Mesodermal cell (in vitro differentiated cells): ENCODE data around the gene FAM124A.

ENCODE experiments used
- H3K27ac ChIP-seq: 2 replicates; pipeline ENCODE4 v1.7.0; 2013; ENCODE audit warnings: mild to moderate bottlenecking, low read depth, low read length, moderate library complexity; ENCODE audit not compliant: severe bottlenecking
- H3K36me3 ChIP-seq: 2 replicates; pipeline ENCODE4 v1.7.1; 2013; ENCODE audit warnings: mild to moderate bottlenecking, low read length, moderate library complexity; ENCODE audit not compliant: control insufficient read depth, insufficient read depth
- H3K4me1 ChIP-seq: one replicate; pipeline ENCODE4 v1.7.1; 2013; ENCODE audit warnings: mild to moderate bottlenecking, low read length; ENCODE audit not compliant: insufficient read depth, control insufficient read depth, poor library complexity, severe bottlenecking
- H3K4me3 ChIP-seq: 2 replicates; pipeline ENCODE4 v1.7.0; 2013; ENCODE audit warnings: low read length, control low read depth, mild to moderate bottlenecking; ENCODE audit not compliant: insufficient read depth, poor library complexity, severe bottlenecking; ENCODE audit errors: extremely low read depth
- H3K9me3 ChIP-seq: 2 replicates; pipeline ENCODE4 v1.7.1; 2013; ENCODE audit warnings: mild to moderate bottlenecking, low read length, moderate library complexity; ENCODE audit not compliant: control insufficient read depth
- WGBS, 2 experiments: methylation state at CpG; one replicate each; pipeline ENCODE4 v1.1.5; 2013; ENCODE audit warnings: missing lambda C conversion rate in 2 of 2; ENCODE audit not compliant: insufficient coverage in 2 of 2; 5-methylcytosine and 5-hydroxymethylcytosine counted together

Gene FAM124A

DNA sequence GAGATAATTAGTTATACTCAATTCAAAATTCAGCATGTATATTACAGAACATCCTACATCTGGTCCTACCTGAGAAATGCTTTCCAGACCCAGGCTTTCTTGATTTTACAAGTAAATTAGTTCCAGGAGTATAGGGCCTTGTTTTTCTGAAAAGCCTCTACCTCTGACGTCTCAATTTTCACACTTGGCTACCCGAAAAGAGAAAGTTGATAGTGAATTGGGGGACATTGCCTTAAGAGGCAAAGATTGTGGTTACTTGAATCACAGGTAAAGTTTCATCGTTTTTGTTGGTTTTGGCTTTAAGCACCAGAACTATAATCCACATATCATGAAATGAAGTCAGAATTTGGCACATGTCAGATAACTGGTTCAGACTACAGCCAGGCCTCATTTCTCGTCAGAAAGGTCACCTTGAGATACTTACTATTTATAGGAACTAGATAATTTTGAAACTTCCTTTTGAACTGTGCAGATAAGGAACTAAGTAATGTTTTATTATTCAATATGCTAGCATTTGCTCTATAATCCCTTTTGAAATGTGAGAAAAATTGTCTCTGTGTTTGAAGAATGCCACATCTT is 30.8 kb downstream of the FAM124A start:
- H3K27ac ChIP-seq, result no peak overlapping the region
- H3K4me1 ChIP-seq, result no peaks in the 10 kb centered on the region
- 50% methylated on average over 1 of the region's 4 CpGs; no CpG with 5 or more reads in 1 of the 2 experiments for WGBS, 2 experiments
- H3K9me3 ChIP-seq, result no peaks in the 10 kb centered on the region
- no peaks in the 10 kb centered on the region for H3K36me3 ChIP-seq
- no peak overlapping the region for H3K4me3 ChIP-seq

DNA sequence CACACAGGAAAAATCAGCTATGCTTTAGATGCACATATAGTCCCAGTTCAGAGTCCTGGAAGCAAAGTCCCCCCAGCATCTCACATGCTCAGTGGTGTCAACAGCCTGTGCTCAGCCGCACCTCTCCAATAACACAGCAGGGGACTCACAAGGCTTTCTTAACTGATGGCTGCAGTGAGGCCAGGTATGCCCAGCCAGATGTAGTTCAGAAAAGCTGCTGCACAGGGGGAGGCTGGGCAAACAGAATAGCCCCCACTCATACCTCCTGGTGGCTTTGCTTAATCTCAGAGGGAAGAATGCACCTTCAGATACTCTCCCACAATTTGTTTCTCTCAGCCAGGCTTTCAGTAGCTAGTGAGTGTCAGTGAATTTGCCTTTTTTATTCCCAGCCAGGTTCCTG is 33.4 kb downstream of the FAM124A start:
- Histone ChIP-seq H3K36me3 (no peaks in the 10 kb centered on the region), H3K9me3 (no peaks in the 10 kb centered on the region), H3K4me3 (no peak overlapping the region), H3K27ac (no peak overlapping the region), H3K4me1 (no peaks in the 10 kb centered on the region)
- WGBS, 2 experiments, result 67% methylated on average over 1 of the region's 1 CpG; no CpG with 5 or more reads in 1 of the 2 experiments

DNA sequence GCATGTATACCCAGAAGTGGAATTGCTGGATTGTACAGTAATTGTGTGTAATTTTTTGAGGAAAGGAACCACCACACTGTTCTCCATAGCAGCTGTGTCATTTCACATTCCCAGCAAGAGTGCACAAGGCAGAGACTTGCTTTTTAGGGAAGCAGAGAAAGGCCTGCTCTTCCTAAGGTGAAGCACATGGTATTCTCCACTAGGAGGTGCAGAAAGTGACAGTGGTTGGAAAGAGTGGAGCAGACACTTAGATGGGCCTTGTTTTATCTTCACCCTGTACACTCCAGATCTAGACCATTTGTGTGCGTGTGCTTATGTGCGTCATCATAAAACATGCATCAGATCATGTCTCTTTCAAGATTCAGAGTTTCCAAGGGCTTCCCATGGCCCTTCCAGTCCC is 35.0 kb downstream of the FAM124A start:
- WGBS, 2 experiments, result 94 to 96% methylated on average over 2 of the region's 2 CpGs
- Histone ChIP-seq H3K27ac (no peak overlapping the region), H3K36me3 (no peaks in the 10 kb centered on the region), H3K9me3 (no peaks in the 10 kb centered on the region), H3K4me3 (no peak overlapping the region), H3K4me1 (no peaks in the 10 kb centered on the region)

DNA sequence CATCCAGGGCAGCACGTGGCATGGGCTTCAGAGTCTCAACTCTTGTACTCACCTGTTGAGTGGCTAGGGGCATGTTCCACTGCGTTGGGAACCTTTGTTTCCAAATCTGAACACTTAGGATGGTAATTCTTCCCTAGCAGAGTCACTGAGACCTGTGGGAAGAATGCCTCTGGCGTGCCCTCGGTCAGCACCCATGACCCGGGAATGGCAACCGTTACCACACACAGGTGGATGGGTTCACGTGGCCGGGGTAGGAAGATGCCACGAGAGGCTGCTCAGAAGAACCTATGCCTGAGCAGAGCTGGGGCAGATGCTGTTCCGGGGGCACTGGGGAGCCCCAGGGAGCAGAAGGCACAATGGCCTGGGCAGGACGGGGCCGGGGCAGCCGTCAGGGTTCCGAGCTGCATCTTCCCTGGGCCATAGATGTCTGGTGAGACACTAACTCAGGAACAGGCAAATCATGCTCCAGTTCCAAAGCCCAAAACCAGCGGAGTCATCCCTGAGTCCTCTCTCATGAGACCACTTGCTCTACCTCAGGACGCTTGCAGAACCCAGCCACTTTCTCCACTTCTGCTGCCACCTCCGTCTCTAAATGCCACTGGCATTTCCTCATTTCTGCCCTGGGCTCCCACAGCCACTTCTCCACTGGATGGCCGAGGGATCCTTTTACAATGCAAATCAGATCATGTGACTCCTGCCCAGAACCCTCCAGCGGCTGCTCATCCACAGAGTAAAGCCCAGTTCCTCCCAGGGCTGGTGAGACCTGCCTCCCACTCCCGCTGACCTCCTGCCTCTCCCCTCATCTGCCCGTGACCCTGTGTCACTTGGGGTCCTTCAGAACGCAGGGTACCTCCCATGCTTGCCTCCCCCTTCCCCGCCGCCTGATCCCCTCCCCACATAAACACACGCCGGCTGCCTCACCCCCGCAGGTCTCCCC is 36.7 kb downstream of the FAM124A start:
- no peak overlapping the region for H3K27ac ChIP-seq
- 82 to 84% methylated on average over 19 to 27 of the region's 27 CpGs for WGBS, 2 experiments

DNA sequence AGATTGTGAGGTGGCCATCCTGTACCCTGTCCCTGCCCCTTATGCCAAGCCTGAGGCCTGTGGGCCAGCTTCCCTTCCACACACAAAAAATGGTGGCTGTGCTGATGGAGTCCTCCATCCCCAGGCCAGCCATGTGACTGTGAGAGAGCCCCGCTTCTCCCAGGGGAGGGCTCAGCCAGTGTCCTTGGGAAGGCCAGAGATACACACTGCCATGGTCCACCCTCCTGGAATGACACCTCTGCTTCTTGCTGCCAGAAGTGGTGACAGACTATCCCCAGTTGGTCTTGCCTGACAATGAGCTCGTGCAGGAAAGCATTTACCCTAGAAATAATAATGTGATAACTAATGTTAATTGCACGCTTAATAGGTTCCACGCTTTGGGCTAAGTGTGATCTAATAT is 38.0 kb downstream of the FAM124A start:
- no peaks in the 10 kb centered on the region for H3K4me1 ChIP-seq
- no peaks in the 10 kb centered on the region for H3K36me3 ChIP-seq
- no peak overlapping the region for H3K4me3 ChIP-seq
- no peaks in the 10 kb centered on the region for H3K9me3 ChIP-seq
- 75 to 100% methylated on average over 1 of the region's 4 CpGs for WGBS, 2 experiments
- no peak overlapping the region for H3K27ac ChIP-seq

More for the DNA sequence above, 36.7 kb downstream of the FAM124A start:
- Histone ChIP-seq H3K9me3 (no peaks in the 10 kb centered on the region), H3K4me1 (no peaks in the 10 kb centered on the region), H3K4me3 (no peak overlapping the region), H3K36me3 (no peaks in the 10 kb centered on the region)

DNA sequence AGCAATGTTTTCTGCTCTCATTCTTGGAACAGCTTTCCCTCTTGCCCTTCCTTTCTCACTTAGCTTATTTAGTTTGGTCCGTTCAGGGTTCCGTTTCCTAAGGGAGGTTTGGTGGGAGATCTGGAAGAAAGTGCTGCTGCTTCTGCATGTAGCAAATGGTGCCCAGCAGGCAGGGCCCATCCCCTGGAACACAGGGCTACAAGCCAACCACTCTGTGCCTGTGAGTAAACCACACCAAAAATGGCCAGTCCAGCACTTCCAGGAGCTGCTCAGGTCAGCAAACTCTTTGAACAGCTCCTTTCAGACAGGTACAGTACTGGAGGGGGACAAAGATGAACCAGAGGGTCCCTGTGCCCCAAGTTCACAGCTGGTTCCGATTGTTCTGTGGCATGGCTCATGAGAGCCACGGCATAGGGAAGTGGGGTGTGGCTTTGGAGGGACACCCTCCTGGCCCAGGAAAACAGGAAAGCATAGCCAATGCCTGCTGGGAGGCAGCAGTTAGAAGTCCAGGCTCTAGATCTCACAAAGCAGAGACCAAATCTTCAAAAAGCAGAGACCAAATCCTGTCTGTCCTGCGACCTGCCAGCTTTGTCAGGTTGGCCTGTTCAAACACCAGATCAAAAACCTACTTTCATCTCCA is 39.5 kb downstream of the FAM124A start:
- Histone ChIP-seq H3K4me3 (no peak overlapping the region), H3K4me1 (no peaks in the 10 kb centered on the region), H3K27ac (no peak overlapping the region), H3K9me3 (no peaks in the 10 kb centered on the region), H3K36me3 (no peaks in the 10 kb centered on the region)
- 81 to 87% methylated on average over 3 to 5 of the region's 5 CpGs for WGBS, 2 experiments

DNA sequence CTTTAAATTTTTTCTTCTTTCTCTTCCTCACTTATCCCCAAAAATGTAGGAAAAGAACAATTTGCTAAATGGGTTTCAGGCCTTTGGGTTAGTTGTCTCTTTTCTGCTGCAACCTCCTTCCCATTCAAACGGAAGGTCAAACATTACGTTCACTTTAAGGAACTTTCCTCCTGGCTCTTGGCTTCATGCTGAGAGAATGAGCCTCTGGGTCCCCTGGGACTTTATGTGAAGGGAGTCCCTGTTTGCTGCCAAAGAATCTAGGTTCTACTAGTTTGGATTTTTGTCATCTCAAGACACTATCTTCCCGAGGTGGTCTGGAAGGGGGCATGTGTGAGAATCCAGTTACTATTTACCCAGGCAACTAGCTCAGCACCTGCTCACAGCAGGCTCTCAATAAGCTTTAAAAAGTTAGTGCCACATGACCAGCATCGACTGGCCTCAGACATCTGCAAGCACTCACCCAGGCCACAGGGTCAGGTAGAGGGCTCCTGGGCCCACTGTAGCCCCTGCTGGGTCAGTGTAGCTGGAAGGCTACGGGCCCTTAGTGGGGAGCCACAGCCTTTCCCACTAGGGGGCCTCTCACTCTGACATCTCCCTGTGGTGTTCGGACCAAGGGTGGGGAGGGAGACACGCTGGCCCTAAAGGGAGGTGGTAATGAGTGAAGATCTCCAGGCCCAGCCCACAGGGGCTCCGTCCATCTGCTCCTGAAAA is 40.5 kb downstream of the FAM124A start:
- 61 to 64% methylated on average over 4 to 5 of the region's 8 CpGs for WGBS, 2 experiments
- no peak overlapping the region for H3K27ac ChIP-seq

GRCh38 chr13:51266642-51267041 is 44.4 kb downstream of the FAM124A start:
- no peaks in the 10 kb centered on the region for H3K9me3 ChIP-seq
- no peak overlapping the region for H3K27ac ChIP-seq
- no peaks in the 10 kb centered on the region for H3K4me1 ChIP-seq
- H3K4me3 ChIP-seq, result no peak overlapping the region
- no peaks in the 10 kb centered on the region for H3K36me3 ChIP-seq
- 83 to 86% methylated on average over 1 of the region's 1 CpG for WGBS, 2 experiments

More for the DNA sequence above, 40.5 kb downstream of the FAM124A start:
- no peak overlapping the region for H3K4me3 ChIP-seq
- no peaks in the 10 kb centered on the region for H3K36me3 ChIP-seq
- no peaks in the 10 kb centered on the region for H3K4me1 ChIP-seq
- no peaks in the 10 kb centered on the region for H3K9me3 ChIP-seq

- Histone ChIP-seq H3K9me3 (no peaks in the 10 kb centered on the region), H3K36me3 (no peaks in the 10 kb centered on the region), H3K4me3 (no peak overlapping the region), H3K4me1 (no peaks in the 10 kb centered on the region), H3K27ac (no peak overlapping the region)
- 87 to 94% methylated on average over 3 to 6 of the region's 6 CpGs for WGBS, 2 experiments
Measured at GRCh38 chr13:51267622-51268021, 45.4 kb downstream of the FAM124A start.

- Histone ChIP-seq H3K27ac (no peak overlapping the region), H3K36me3 (no peaks in the 10 kb centered on the region), H3K4me3 (no peak overlapping the region), H3K9me3 (no peaks in the 10 kb centered on the region), H3K4me1 (no peaks in the 10 kb centered on the region)
Measured at GRCh38 chr13:51269039-51269438, 46.8 kb downstream of the FAM124A start.
